ENCODE results near the gene THADA.
A peak's percentile ranks its signal among the peaks of the same experiment; 100 is the strongest.

THADA gene

DNA sequence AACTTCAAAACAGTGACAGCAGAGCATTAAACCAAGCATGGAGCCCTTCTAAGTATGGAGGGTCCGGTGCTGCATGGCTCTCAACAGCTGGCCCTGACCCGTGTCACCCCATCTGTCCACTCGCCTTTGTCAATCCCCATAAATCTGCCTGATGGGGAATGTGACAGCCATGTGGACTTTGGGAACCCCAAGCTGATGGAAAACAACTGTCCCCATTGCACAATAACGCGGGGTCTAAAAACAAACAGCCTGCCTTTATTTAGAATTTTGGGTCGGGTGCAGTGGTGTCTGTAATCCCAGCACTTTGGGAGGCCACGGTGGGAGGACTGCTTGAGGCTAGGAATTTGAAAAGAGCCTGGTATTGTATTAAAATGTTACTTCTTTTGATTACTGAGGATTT is 17.1 kb upstream of the THADA start:
- no peak for DNase-seq
- no peak overlapping the region for H3K27ac Mint-ChIP-seq
- peaks cover 37% of the 10 kb centered on the region for H3K4me1 Mint-ChIP-seq
- TF ChIP-seq, protein P1, sequence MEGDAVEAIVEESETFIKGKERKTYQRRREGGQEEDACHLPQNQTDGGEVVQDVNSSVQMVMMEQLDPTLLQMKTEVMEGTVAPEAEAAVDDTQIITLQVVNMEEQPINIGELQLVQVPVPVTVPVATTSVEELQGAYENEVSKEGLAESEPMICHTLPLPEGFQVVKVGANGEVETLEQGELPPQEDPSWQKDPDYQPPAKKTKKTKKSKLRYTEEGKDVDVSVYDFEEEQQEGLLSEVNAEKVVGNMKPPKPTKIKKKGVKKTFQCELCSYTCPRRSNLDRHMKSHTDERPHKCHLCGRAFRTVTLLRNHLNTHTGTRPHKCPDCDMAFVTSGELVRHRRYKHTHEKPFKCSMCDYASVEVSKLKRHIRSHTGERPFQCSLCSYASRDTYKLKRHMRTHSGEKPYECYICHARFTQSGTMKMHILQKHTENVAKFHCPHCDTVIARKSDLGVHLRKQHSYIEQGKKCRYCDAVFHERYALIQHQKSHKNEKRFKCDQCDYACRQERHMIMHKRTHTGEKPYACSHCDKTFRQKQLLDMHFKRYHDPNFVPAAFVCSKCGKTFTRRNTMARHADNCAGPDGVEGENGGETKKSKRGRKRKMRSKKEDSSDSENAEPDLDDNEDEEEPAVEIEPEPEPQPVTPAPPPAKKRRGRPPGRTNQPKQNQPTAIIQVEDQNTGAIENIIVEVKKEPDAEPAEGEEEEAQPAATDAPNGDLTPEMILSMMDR (IDR thresholded peaks at IDR 0.05), result no peak
- peaks cover 10% of the 10 kb centered on the region for H3K27me3 Mint-ChIP-seq (ENCODE audit: low read depth, poor library complexity)
- H3K36me3 Mint-ChIP-seq (ENCODE audit: low read depth), result no peaks in the 10 kb centered on the region
- H3K9me3 Mint-ChIP-seq, result no peaks in the 10 kb centered on the region
- no peak overlapping the region for H3K4me3 Mint-ChIP-seq

DNA sequence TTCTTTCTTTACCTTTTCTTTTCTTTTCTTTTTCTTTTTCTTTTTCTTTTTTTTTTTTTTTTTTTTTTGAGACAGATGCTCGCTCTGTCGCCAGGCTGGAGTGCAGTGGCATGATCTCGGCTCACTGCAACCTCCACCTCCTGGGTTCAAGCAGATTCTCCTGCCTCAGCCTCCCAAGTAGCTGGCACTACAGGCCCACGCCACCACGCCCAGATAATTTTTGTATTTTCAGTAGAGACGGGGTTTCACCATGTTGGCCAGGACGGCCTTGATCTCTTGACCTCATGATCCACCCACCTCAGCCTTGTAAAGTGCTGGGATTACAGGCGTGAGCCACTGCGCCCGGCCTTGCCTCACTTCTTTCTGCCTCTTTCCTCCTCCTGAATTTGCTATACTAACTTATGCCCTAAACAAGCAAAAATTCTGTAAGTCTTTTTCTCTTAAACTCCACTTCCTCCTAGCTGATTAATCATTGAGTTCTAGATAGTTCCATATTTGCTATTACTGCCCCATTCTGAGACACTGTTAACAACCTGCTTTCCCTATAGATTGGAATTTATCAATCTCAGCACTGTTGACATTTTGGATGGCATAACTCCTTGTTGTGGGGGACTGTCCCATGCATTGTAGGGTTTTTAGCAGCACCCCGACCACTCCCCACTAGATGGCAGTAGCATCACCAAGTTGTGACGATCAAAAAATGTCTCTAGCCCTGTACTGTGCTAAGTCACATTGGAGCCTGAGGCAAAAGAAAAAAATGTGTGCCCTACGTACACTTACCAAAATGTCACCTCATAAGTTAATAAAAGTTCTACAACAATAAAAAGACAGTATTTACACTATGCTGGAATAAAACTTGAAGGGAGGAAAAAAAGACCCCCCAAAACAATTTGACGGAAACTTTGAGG is 16.4 kb upstream of the THADA start:
- Mint-ChIP-seq H3K27ac (no peak overlapping the region), H3K36me3 (ENCODE audit: low read depth) (no peaks in the 10 kb centered on the region), H3K27me3 (ENCODE audit: low read depth, poor library complexity) (peaks cover 9% of the 10 kb centered on the region), H3K4me3 (no peak overlapping the region), H3K9me3 (no peaks in the 10 kb centered on the region), H3K4me1 (peaks cover 44% of the 10 kb centered on the region)
- peak; percentile 76 for DNase-seq
- TF ChIP-seq, protein P1 (IDR thresholded peaks at IDR 0.05), result peak; percentile 80

DNA sequence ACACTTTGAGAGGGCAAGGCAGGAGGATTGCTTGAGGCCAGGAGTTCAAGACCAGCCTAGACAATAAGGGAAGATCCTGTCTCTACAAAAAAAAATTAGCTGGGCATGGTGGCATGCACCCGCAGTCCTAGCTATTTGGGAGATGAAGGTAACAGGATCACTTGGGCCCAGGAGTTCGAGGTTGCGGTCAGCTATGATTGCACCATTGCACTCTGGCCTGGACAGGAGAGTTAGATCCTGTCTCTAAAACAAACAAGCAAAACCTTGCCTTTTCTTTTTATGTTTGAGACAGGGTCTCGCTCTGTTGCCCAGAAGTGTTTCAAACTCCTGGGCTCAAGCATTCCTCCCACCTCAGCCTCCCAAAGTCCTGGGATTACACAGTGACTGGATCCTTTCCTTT is 14.5 kb upstream of the THADA start:
- no peak for DNase-seq
- no peaks in the 10 kb centered on the region for H3K36me3 Mint-ChIP-seq (ENCODE audit: low read depth)
- H3K27ac Mint-ChIP-seq, result no peak overlapping the region
- peaks cover 59% of the 10 kb centered on the region for H3K4me1 Mint-ChIP-seq
- H3K4me3 Mint-ChIP-seq, result no peak overlapping the region
- H3K9me3 Mint-ChIP-seq, result no peaks in the 10 kb centered on the region
- TF ChIP-seq, protein P1 (IDR thresholded peaks at IDR 0.05), result no peak
- H3K27me3 Mint-ChIP-seq (ENCODE audit: low read depth, poor library complexity), result peaks cover 4% of the 10 kb centered on the region

DNA sequence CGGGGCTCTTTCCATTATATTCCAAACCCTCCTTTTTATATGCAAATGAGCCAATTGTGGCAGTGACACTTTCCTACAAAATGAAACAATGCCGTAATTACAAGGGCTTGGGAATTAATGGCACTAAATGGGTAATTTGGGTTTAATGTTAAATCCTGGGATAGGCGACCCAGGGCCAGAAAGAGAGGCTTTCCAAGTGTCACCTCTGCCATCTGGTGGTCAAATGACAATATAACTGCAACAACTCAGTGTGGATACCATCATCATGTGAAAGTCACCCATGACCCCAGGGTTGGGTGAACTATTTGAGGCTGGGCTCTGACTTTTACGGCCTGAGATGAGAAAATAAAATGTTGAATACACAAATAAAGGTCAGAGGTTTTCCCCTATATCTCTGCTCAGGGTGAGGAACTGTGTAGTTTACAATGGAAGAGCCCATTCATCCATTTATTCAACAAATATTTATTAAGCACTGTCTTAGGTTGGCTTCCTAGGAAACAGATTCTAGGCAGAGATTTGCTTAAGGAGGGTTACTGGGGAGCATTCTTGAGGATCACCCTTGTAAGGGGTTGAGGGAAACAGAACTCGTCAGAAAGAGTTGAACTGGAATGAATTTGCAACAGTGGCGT is 13.6 kb upstream of the THADA start:
- Mint-ChIP-seq H3K4me1 (peaks cover 61% of the 10 kb centered on the region), H3K36me3 (ENCODE audit: low read depth) (no peaks in the 10 kb centered on the region), H3K4me3 (no peak overlapping the region), H3K27ac (no peak overlapping the region), H3K9me3 (no peaks in the 10 kb centered on the region), H3K27me3 (ENCODE audit: low read depth, poor library complexity) (peaks cover 4% of the 10 kb centered on the region)
- peak; percentile 49 for DNase-seq
- TF ChIP-seq, protein P1 (IDR thresholded peaks at IDR 0.05), result peak; percentile 65

DNA sequence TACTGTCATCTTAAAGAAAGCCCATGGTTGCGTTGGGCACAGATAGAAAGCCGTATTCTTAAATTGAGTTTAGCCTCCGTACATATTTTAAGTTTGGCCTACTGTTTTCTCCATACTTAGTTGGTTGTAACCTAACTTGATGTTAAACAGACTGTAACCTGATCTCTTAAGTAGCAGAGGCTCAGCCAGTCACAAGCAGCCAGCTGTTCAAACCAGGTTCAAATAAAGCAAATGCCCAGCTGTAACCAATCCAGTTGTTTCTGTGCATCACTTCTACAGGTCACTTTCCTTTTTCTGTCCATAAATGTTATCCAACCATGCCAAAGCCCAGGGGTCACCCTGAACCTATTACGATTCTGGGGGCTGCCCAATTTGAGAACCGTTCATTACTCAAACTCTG is 10.0 kb upstream of the THADA start:
- H3K9me3 Mint-ChIP-seq, result no peaks in the 10 kb centered on the region
- H3K27ac Mint-ChIP-seq, result no peak overlapping the region
- H3K36me3 Mint-ChIP-seq (ENCODE audit: low read depth), result no peaks in the 10 kb centered on the region

More for the DNA sequence above, 10.0 kb upstream of the THADA start:
- Mint-ChIP-seq H3K4me1 (peaks cover 39% of the 10 kb centered on the region), H3K4me3 (no peak overlapping the region), H3K27me3 (ENCODE audit: low read depth, poor library complexity) (peaks cover 6% of the 10 kb centered on the region)
- no peak for DNase-seq
- TF ChIP-seq, protein P1 (IDR thresholded peaks at IDR 0.05), result no peak
